Adrenal gland (tissue), 12 donors: Measurements from ENCODE around the gene DSN1. TPM values are rescaled to one million over a fixed set of nuclear protein-coding genes. Genes with fewer than 3 reads are reported as not detected.

ENCODE experiments used
- DNase-seq, 7 donors: peaks; one replicate each; pipeline ENCODE4 v3.0.0-alpha.2; 2019 to 2020
- H3K27ac ChIP-seq, 5 donors: fragments of 200-600 bp; sonication (generic) in 4 of 5; 1 replicate in 3 of 5; 2 replicates in 2 of 5; pipeline versions ENCODE4 v1.5.1 to v1.8.0; 2016 to 2020; ENCODE audit warnings: mild to moderate bottlenecking in 1 of 5
- H3K27me3 ChIP-seq: fragments of 200-600 bp; 2 replicates; pipeline ENCODE4 v1.8.0; 2021
- H3K36me3 ChIP-seq, 2 donors: fragments of 200-600 bp; replicated peaks in 1 of 2; 1 replicate in 1 of 2; 2 replicates in 1 of 2; pipeline versions ENCODE4 v1.5.1 to v1.8.0; 2018 to 2022
- H3K4me1 ChIP-seq, 2 donors: fragments of 200-600 bp; replicated peaks in 1 of 2; 1 replicate in 1 of 2; 2 replicates in 1 of 2; pipeline versions ENCODE4 v1.5.1 to v1.8.0; 2018 to 2021
- H3K4me3 ChIP-seq, 4 donors: fragments of 200-600 bp; sonication (generic) in 3 of 4; one replicate each; pipeline ENCODE4 v1.5.1; 2016 to 2018
- H3K9me3 ChIP-seq, 3 donors: fragments of 200-600 bp; sonication (generic) in 1 of 3; replicated peaks in 1 of 3; 1 replicate in 2 of 3; 2 replicates in 1 of 3; pipeline versions ENCODE4 v1.5.1 to v1.8.0; 2016 to 2021
- POLR2A ChIP-seq, 2 donors: fragments of 450-650 bp; IDR thresholded peaks; one replicate each; pipeline ENCODE4 v1.6.1; 2017; ENCODE audit warnings: antibody characterized with exemption in 2 of 2, mild to moderate bottlenecking in 2 of 2, moderate library complexity in 1 of 2
- WGBS, 4 donors: extraction: QIAGEN DNeasy Blood & Tissue Kit in 2 of 4; methylation state at CpG; one replicate each; pipeline versions ENCODE4 v1.1.5 to v1.1.7; 2013 to 2017; 5-methylcytosine and 5-hydroxymethylcytosine counted together
- intact Hi-C, 2 donors: fragments of 100-400 bp; cut with DNase I; formaldehyde crosslinking; loops; one replicate each; pipeline versions ENCODE4 v1.14.1 to v1.15.0; 2022 to 2023
- polyA plus RNA-seq, 3 donors: library from polyadenylated mRNA; stranded (reverse); fragments of 200-250 nt in 2 of 3; fragments of 350-450 nt in 1 of 3; fragmentation: Illumina TruSeq in 1 of 3; extraction: RNeasy Lipid Tissue Mini Kit (QIAGEN cat#74804) in 1 of 3; gene quantifications; one replicate each; pipeline ENCODE4 v1.2.3, GENCODE V29; 2013 to 2014
- total RNA-seq, 9 donors: library from RNA; depleted of rRNA in 4 of 9; stranded (reverse); fragments of >200 nt in 4 of 9; fragments of 120-200 nt in 1 of 9; fragmentation: NEBNext Ultra II Directional in 1 of 9; extraction: Animal tissue kit (Norgen Biotek cat#: 25700) in 1 of 9; gene quantifications; one replicate each; pipeline versions ENCODE4 v1.1.0 to v1.2.4, GENCODE V29; 2013 to 2023
- TF ChIP-seq, protein P1 (sequence below), 6 experiments: fragments of 450-650 bp in 4 of 6; fragments of 200-600 bp in 2 of 6; sonication (generic) in 1 of 6; IDR thresholded peaks; 1 replicate in 5 of 6; 2 replicates in 1 of 6; pipeline versions ENCODE4 v1.5.1 to v1.8.0; 2016 to 2021; ENCODE audit warnings: antibody characterized with exemption in 6 of 6, mild to moderate bottlenecking in 2 of 6, moderate library complexity in 1 of 6
- donor health status: healthy with polysubstance abuse.
- donor health status: Bipolar disorder and iron deficiency.
- donor health status: DM: yes; HTN: yes; CAD: no.
- donor health status: DM: no; HTN: no; CAD: no.
- donor health status: DM: no; HTN: no; CAD: no.
- donor health status: DM: yes; HTN: yes; CAD: no.

The DSN1 gene
- total and polyA plus RNA-seq, 12 donors = 6.7 to 23.5 (median 15.5) TPM

DNA sequence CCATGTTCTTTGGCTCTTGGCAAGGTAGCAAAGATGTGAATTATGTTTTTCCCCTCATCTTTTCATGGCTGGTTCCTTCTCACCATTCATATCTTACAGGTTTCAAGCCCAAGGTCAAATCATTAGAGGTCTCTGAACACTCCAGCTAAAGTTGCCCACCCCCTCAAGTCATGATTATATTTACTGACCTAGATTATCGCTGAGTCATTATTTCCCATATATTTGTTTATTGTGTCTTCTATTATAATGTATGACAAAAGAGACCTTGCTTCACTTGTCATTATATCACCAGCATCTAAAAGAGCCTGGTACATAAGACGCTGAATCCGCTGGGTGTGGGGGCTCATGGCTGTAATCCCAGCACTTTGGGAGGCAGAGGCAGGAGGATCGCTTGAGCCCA, 12.4 kb downstream of the DSN1 start:
- no peak for TF ChIP-seq POLR2A (IDR thresholded peaks at IDR 0.05)
- TF ChIP-seq, protein P1, sequence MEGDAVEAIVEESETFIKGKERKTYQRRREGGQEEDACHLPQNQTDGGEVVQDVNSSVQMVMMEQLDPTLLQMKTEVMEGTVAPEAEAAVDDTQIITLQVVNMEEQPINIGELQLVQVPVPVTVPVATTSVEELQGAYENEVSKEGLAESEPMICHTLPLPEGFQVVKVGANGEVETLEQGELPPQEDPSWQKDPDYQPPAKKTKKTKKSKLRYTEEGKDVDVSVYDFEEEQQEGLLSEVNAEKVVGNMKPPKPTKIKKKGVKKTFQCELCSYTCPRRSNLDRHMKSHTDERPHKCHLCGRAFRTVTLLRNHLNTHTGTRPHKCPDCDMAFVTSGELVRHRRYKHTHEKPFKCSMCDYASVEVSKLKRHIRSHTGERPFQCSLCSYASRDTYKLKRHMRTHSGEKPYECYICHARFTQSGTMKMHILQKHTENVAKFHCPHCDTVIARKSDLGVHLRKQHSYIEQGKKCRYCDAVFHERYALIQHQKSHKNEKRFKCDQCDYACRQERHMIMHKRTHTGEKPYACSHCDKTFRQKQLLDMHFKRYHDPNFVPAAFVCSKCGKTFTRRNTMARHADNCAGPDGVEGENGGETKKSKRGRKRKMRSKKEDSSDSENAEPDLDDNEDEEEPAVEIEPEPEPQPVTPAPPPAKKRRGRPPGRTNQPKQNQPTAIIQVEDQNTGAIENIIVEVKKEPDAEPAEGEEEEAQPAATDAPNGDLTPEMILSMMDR (IDR thresholded peaks at IDR 0.05) = no peak
- intact Hi-C loops = no loop called here
- no peaks in the 10 kb centered on the region for H3K27me3 ChIP-seq
- no peak overlapping the region for H3K27ac ChIP-seq
- H3K9me3 ChIP-seq = no peaks in the 10 kb centered on the region
- H3K4me3 ChIP-seq = no peak overlapping the region
- DNase-seq = no peak
- H3K4me1 ChIP-seq = peaks cover 0 to 9% of the 10 kb centered on the region in 2 donors
- 77 to 90% (median 83%) methylated on average over 4 of the region's 4 CpGs for WGBS, 4 donors
- H3K36me3 ChIP-seq = no peaks in the 10 kb centered on the region

DNA sequence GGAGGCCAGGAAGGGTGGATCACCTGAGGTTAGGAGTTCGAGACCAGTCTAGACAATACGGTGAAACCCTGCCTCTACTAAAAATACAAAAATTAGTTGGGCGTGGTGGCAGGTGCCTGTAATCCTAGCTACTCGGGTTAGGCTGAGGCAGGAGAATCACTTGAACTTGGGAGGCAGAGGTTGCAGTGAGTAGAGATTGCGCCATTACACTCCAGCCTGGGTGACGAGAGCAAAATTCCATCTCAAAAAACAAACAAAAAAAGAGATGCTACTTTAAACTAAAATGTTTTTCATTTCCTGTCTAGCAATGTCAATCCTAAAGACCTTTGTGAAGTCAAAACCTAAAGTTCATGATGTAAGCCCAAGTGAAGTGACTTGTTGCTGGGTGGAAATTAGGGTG, 12.9 kb downstream of the DSN1 start:
- 90 to 93% (median 91%) methylated on average over 6 of the region's 6 CpGs for WGBS, 4 donors
- TF ChIP-seq POLR2A (IDR thresholded peaks at IDR 0.05) = no peak

DNA sequence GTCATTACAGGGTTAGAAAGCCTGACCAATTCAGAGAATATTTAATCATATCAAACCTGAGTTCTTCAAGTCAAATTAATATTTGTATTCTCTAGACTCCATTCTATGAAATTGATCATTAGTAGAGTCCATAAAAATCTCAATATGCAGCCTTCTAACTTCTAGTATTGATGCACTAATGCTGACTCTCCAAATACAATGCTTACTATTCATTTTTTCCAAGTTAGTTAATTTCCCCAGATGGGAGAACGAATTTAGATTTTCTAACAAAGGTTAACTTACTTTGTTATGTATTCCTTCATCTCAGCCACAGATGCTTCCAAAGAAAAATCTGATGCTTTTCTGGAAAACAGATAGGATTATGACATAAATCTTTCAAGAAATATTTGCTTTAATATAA, 15.3 kb downstream of the DSN1 start:
- 84 to 91% (median 88%) methylated on average over 1 of the region's 1 CpG for WGBS, 4 donors
- Histone ChIP-seq H3K36me3 (no peaks in the 10 kb centered on the region), H3K9me3 (no peaks in the 10 kb centered on the region), H3K4me1 (peaks cover 0 to 9% of the 10 kb centered on the region in 2 donors), H3K27me3 (no peaks in the 10 kb centered on the region), H3K27ac (peak overlapping the region in 2 of 5 donors; percentile 11 to 65), H3K4me3 (no peak overlapping the region)
- DNase-seq = no peak
- no peak for TF ChIP-seq POLR2A (IDR thresholded peaks at IDR 0.05)
- TF ChIP-seq, protein P1 (IDR thresholded peaks at IDR 0.05) = no peak
- intact Hi-C loops = loop anchor here in 1 of 2 donors (10.0 kb wide), 1 partner anchor 203 kb away; no protein-coding TSS in a partner anchor

More for the DNA sequence above, 12.9 kb downstream of the DSN1 start:
- no peak overlapping the region for H3K4me3 ChIP-seq
- H3K36me3 ChIP-seq = no peaks in the 10 kb centered on the region
- no peak overlapping the region for H3K27ac ChIP-seq
- intact Hi-C loops = no loop called here
- peaks cover 0 to 9% of the 10 kb centered on the region in 2 donors for H3K4me1 ChIP-seq
- H3K9me3 ChIP-seq = no peaks in the 10 kb centered on the region
- no peaks in the 10 kb centered on the region for H3K27me3 ChIP-seq
- DNase-seq = no peak

DNA sequence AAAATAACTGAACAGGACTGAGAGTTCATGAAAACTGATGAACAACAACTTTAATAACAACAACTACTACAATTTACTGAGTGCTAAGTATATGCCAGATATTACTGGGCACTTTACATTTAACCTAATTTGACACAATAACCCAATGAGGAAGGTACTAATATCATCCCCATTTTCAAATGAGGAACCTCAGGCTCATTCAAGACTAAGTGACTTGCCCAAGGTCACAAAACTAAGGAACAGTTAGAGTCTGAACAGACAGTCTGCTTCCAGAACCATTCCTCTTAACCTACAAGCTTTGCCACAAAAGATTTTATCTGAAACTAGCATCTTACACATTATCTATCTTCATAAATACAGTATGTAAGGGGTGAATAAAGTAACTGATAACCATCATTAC, 17.1 kb downstream of the DSN1 start:
- Histone ChIP-seq H3K4me1 (peaks cover 0 to 9% of the 10 kb centered on the region in 2 donors), H3K9me3 (no peaks in the 10 kb centered on the region), H3K36me3 (peaks cover 0 to 17% of the 10 kb centered on the region in 2 donors), H3K27me3 (no peaks in the 10 kb centered on the region), H3K4me3 (no peak overlapping the region), H3K27ac (peak overlapping the region in 2 of 5 donors; percentile 48 to 65)
- TF ChIP-seq, protein P1 (IDR thresholded peaks at IDR 0.05) = no peak
- no peak for TF ChIP-seq POLR2A (IDR thresholded peaks at IDR 0.05)
- intact Hi-C loops = loop anchor here in 1 of 2 donors (10.0 kb wide), 1 partner anchor 202 kb away; no protein-coding TSS in a partner anchor
- no peak for DNase-seq

DNA sequence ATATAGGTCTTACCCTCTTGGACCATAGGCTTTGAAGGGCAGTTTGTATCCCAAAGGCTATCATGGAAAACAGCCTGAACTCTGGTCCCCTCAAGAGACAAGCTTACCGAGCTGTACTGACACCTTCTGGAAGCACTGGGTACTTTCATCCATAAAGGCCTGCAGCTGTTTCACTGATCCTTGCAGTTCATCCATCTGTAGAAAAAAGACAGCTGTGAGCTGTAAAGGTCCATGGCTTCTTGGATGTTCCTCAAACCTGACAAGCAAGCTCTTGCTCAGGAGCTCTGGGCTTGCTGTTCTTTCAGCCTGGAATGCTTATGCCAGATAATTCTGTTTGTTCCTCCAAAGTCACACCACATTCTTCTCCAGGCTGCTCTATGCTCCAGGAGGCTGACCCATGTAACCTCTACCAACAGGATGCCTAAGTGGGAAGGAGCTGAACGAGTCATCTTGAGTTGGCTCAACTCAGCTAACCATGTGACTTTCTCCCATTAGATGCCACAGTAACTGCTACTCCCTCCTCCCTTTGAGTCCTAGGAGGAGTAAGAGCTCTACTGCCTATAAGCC, 18.8 kb downstream of the DSN1 start:
- Histone ChIP-seq H3K4me3 (no peak overlapping the region), H3K27ac (peak overlapping the region in 1 of 5 donors; percentile 47), H3K4me1 (peaks cover 0 to 9% of the 10 kb centered on the region in 2 donors), H3K27me3 (no peaks in the 10 kb centered on the region), H3K36me3 (peaks cover 0 to 17% of the 10 kb centered on the region in 2 donors), H3K9me3 (no peaks in the 10 kb centered on the region)
- WGBS, 4 donors = 0 to 4% (median 2%) methylated on average over 2 of the region's 2 CpGs
- intact Hi-C loops = loop anchor here in 1 of 2 donors (5.0 to 10.0 kb wide), 2 partner anchors 142 to 200 kb away; no protein-coding TSS in a partner anchor
- peak; percentile 50 to 80 (median 63) for DNase-seq
- TF ChIP-seq POLR2A (IDR thresholded peaks at IDR 0.05) = no peak
- TF ChIP-seq, protein P1 (IDR thresholded peaks at IDR 0.05) = peak; percentile 63 to 86 (median 82)
